Measurements from ENCODE around the gene AMPH. TPM values are rescaled to one million over a fixed set of nuclear protein-coding genes. Genes with fewer than 3 reads are reported as not detected.
A peak's percentile ranks its signal among the peaks of the same experiment; 100 is the strongest.

Gene AMPH
- total RNA-seq, 1 experiment from 2014 or later, result not detected

DNA sequence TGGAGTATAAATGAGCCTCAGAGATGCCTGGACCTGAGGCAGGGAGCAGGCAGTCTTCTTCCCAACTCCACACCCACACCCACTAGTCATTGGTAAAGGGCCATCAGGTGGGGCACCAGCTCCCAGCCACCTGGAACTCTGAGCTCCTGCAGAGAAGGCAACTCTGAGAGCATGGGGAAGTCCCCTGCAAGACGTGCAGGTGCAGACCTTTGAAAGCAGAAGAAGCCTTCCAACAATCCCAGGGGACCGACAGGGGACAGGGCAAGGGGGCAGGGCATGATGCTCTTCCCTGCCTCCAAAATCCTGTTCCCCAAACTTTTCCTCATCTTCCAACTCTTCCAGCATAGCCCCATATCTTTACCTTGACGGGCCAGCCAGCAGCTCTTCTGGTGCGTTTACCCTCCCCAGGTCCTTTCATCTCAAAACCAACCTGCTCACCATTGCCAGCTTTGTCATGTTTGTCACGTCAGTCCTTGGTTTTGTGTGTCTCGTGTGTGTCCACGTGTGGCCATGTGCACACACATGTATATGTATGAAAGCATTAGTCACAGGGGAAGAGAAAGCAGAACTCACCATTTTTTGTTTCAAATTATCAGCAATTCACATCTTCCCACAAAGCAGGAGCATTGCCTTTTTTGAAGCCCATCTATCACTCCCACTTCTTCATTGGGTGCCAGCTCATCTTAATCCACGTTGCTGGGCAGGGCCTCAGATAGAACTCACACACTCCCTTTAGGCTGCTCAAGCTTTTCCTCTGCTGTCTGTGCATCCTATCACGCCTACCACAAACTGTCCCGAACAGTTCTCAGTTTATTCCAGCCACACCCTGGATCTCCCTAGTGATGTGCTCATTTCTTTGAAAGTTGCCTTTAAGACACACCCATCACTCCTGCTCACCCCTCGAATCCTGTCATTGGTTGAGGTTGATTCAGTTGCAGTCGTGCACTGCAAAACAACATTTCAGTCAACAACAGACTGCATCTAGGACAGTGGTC lies 41.0 kb upstream of the AMPH start:
- H3K79me2 ChIP-seq (ENCODE audit: low read length), result no peaks in the 10 kb centered on the region
- no peak overlapping the region for H2AFZ ChIP-seq (ENCODE audit: low read length)
- H3K27me3 ChIP-seq (ENCODE audit: low read length), result no peaks in the 10 kb centered on the region
- DNase-seq, result peak; percentile 47
- no peaks in the 10 kb centered on the region for H3K36me3 ChIP-seq (ENCODE audit: insufficient read depth, low read length)
- no peak overlapping the region for H3K9ac ChIP-seq (ENCODE audit: low read length)
- H3K9me3 ChIP-seq (ENCODE audit: low read length), result no peaks in the 10 kb centered on the region
- no peaks in the 10 kb centered on the region for H3K9me2 ChIP-seq (replicated peaks; ENCODE audit: insufficient read depth, low read length)
- H3K27ac ChIP-seq (ENCODE audit: low read length), result no peak overlapping the region
- peaks cover 10% of the 10 kb centered on the region for H3K4me1 ChIP-seq (ENCODE audit: low read length)
- H3K4me2 ChIP-seq (ENCODE audit: low read depth, low read length, poor library complexity, severe bottlenecking), result no peak overlapping the region
- H4K20me1 ChIP-seq (ENCODE audit: insufficient read depth, low read depth, low read length), result no peaks in the 10 kb centered on the region
- H3K4me3 ChIP-seq (ENCODE audit: low read length), result no peak overlapping the region

DNA sequence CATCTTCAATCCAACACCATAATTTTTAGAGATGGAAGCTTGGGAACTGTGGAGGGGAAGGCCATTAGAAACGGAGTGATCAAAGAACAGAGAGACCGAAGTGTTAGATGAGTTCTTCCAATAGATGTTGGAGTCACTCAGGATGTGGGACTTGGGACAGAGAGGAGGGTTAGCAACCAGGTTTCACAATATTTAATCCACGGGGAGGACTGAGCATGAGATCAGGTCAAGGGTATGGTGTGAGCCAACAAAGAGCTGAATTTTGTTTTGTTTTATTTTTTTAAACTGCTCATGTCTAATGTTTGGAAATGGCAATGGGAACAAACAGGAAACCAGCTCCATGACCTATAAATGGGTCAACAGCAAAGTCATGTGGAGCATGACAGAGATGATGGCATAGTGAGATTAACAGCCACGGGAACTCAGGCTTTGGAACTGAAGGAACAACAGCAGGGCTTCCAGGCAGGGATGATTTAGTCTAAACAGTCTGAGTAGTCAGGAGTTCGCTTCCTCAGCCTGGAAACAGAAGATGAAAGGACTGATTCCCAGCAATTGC lies 38.9 kb upstream of the AMPH start:
- no peaks in the 10 kb centered on the region for H4K20me1 ChIP-seq (ENCODE audit: insufficient read depth, low read depth, low read length)
- no peaks in the 10 kb centered on the region for H3K79me2 ChIP-seq (ENCODE audit: low read length)
- no peak overlapping the region for H3K9ac ChIP-seq (ENCODE audit: low read length)
- no peak for DNase-seq
- H3K4me2 ChIP-seq (ENCODE audit: low read depth, low read length, poor library complexity, severe bottlenecking), result no peak overlapping the region
- H3K4me1 ChIP-seq (ENCODE audit: low read length), result peaks cover 10% of the 10 kb centered on the region
- H3K9me3 ChIP-seq (ENCODE audit: low read length), result no peaks in the 10 kb centered on the region
- no peak overlapping the region for H2AFZ ChIP-seq (ENCODE audit: low read length)
- H3K9me2 ChIP-seq (replicated peaks; ENCODE audit: insufficient read depth, low read length), result no peaks in the 10 kb centered on the region
- no peaks in the 10 kb centered on the region for H3K36me3 ChIP-seq (ENCODE audit: insufficient read depth, low read length)
- H3K27me3 ChIP-seq (ENCODE audit: low read length), result no peaks in the 10 kb centered on the region
- H3K4me3 ChIP-seq (ENCODE audit: low read length), result no peak overlapping the region
- no peak overlapping the region for H3K27ac ChIP-seq (ENCODE audit: low read length)

DNA sequence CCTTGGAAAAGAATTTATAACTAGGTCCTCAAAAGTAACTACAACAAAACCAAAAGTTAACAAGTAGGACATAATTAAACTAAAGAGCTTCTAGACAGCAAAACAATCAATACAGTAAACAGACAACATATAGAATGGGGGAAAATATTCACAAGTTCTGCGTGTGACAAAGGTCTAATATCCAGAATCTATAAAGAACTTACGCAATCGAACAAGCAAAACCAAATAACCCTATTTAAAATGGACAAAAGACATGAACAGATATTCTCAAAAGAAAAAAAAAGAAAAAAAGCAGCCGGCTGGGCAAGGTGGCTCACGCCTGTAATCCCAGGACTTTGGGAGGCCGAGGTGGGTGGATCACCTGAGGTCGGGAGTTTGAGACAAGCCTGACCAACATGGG lies 33.8 kb upstream of the AMPH start:
- Histone ChIP-seq H3K4me3 (ENCODE audit: low read length) (no peak overlapping the region), H3K36me3 (ENCODE audit: insufficient read depth, low read length) (no peaks in the 10 kb centered on the region), H3K27me3 (ENCODE audit: low read length) (no peaks in the 10 kb centered on the region), H3K9me3 (ENCODE audit: low read length) (no peaks in the 10 kb centered on the region), H3K27ac (ENCODE audit: low read length) (no peak overlapping the region), H3K9ac (ENCODE audit: low read length) (no peak overlapping the region), H3K9me2 (replicated peaks; ENCODE audit: insufficient read depth, low read length) (no peaks in the 10 kb centered on the region), H4K20me1 (ENCODE audit: insufficient read depth, low read depth, low read length) (no peaks in the 10 kb centered on the region), H2AFZ (ENCODE audit: low read length) (no peak overlapping the region), H3K79me2 (ENCODE audit: low read length) (no peaks in the 10 kb centered on the region), H3K4me2 (ENCODE audit: low read depth, low read length, poor library complexity, severe bottlenecking) (no peak overlapping the region), H3K4me1 (ENCODE audit: low read length) (no peaks in the 10 kb centered on the region)
- no peak for DNase-seq

DNA sequence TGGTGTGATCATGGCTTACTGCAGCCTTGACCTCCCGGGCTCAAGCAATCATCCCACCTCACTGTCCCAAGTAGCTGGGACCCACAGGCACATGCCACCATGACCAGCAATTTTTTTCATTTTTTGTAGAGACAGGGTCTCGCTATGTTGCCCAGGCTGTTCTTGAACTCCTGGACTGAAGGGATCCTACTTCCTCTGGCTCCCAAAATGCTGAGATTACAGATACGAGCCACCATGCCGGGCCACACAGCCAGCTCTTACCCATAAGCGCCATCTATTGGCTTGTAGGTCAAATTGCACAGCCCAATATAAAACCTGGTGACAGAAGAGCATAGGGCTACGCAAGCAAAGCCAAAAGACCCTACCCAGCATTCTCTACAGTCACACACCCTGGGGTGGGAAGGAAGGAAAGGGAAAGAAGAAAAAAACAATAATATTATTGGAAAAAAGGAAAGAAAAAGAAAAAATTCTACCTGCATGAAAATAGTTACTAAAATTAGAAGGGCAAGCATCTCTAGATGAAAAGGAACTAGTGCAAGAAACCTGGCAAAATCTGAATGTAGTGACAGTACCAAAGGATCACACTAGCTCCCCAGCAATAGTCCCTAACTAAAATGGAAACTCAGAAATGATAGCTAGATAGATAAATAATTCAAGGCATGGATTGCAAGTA lies 29.4 kb upstream of the AMPH start:
- Histone ChIP-seq H2AFZ (ENCODE audit: low read length) (no peak overlapping the region), H3K9me3 (ENCODE audit: low read length) (no peaks in the 10 kb centered on the region), H3K36me3 (ENCODE audit: insufficient read depth, low read length) (no peaks in the 10 kb centered on the region), H3K9ac (ENCODE audit: low read length) (no peak overlapping the region), H3K9me2 (replicated peaks; ENCODE audit: insufficient read depth, low read length) (no peaks in the 10 kb centered on the region), H3K27ac (ENCODE audit: low read length) (no peak overlapping the region), H3K4me3 (ENCODE audit: low read length) (no peak overlapping the region), H4K20me1 (ENCODE audit: insufficient read depth, low read depth, low read length) (no peaks in the 10 kb centered on the region), H3K4me2 (ENCODE audit: low read depth, low read length, poor library complexity, severe bottlenecking) (no peak overlapping the region), H3K27me3 (ENCODE audit: low read length) (no peaks in the 10 kb centered on the region), H3K79me2 (ENCODE audit: low read length) (no peaks in the 10 kb centered on the region), H3K4me1 (ENCODE audit: low read length) (no peaks in the 10 kb centered on the region)
- DNase-seq, result peak; percentile 80

DNA sequence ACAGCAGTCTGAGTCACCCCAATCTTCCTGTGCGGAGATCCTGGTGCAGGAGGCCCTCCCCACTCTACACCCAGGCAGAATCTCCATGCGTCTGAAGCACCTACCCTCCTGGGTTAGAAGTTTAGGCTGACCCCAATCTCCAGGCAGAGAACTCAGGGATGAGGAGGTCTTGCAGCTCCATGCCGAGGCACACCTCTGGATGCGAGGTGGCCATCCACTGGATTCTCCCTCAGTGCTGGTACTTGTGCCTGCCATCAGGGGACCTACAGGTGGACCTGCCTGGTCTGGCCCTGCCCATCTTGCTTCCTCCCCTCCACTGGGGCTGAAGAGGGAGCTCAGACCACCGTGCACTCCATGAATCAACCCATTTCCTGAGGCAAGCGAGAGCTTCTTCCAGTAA lies 28.8 kb upstream of the AMPH start:
- DNase-seq, result no peak
- H4K20me1 ChIP-seq (ENCODE audit: insufficient read depth, low read depth, low read length), result no peaks in the 10 kb centered on the region

DNA sequence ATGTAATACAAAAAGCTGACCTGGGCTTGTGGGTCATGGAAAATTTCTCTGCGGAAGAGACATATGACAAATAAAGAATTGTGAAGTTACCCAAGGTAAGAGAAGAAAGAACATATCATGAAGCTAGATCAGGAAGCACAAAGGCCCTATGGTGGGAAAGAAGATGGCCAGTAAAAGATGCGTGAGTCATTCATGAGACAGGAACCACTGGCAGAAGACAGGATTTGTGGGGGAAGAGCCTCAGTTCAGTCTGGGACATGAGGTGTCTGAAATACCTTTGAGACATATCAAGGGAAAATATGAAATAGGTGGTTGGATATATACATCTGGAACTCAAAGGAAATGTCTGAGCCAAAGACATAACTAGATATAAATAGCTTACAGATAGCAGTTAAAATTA lies 27.7 kb upstream of the AMPH start:
- H3K79me2 ChIP-seq (ENCODE audit: low read length), result no peaks in the 10 kb centered on the region
- no peak for DNase-seq
- no peak overlapping the region for H2AFZ ChIP-seq (ENCODE audit: low read length)

More for the DNA sequence above, 28.8 kb upstream of the AMPH start:
- H3K9me2 ChIP-seq (replicated peaks; ENCODE audit: insufficient read depth, low read length), result no peaks in the 10 kb centered on the region
- no peaks in the 10 kb centered on the region for H3K27me3 ChIP-seq (ENCODE audit: low read length)
- no peaks in the 10 kb centered on the region for H3K79me2 ChIP-seq (ENCODE audit: low read length)
- no peak overlapping the region for H3K4me2 ChIP-seq (ENCODE audit: low read depth, low read length, poor library complexity, severe bottlenecking)
- no peaks in the 10 kb centered on the region for H3K4me1 ChIP-seq (ENCODE audit: low read length)
- no peak overlapping the region for H2AFZ ChIP-seq (ENCODE audit: low read length)
- H3K9ac ChIP-seq (ENCODE audit: low read length), result no peak overlapping the region
- H3K4me3 ChIP-seq (ENCODE audit: low read length), result no peak overlapping the region
- H3K36me3 ChIP-seq (ENCODE audit: insufficient read depth, low read length), result no peaks in the 10 kb centered on the region
- no peaks in the 10 kb centered on the region for H3K9me3 ChIP-seq (ENCODE audit: low read length)
- H3K27ac ChIP-seq (ENCODE audit: low read length), result no peak overlapping the region

DNA sequence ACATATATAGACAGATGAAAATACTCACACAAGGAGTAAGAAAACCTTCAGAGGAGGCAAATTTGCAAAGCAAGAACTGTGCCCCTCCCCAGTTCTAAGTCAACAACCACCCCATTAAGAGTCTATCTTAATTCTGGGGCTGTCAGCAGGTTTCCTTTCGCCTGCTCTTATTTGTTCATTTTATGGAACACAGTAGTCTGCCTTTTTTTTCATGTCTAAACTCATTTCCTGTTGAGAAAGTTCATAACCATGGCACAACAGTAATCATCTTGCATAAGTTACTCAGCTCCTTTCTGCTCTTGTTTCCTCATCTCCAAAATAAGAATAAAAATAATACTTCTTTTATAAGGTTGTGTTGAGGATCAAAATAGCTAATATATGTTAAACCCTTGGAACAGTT lies 25.8 kb upstream of the AMPH start:
- DNase-seq, result no peak
- Histone ChIP-seq H3K9me2 (replicated peaks; ENCODE audit: insufficient read depth, low read length) (no peaks in the 10 kb centered on the region), H3K9me3 (ENCODE audit: low read length) (no peaks in the 10 kb centered on the region), H3K36me3 (ENCODE audit: insufficient read depth, low read length) (no peaks in the 10 kb centered on the region), H3K4me1 (ENCODE audit: low read length) (no peaks in the 10 kb centered on the region), H3K27me3 (ENCODE audit: low read length) (no peaks in the 10 kb centered on the region), H3K4me3 (ENCODE audit: low read length) (no peak overlapping the region), H3K79me2 (ENCODE audit: low read length) (no peaks in the 10 kb centered on the region), H3K9ac (ENCODE audit: low read length) (no peak overlapping the region), H4K20me1 (ENCODE audit: insufficient read depth, low read depth, low read length) (no peaks in the 10 kb centered on the region), H2AFZ (ENCODE audit: low read length) (no peak overlapping the region), H3K4me2 (ENCODE audit: low read depth, low read length, poor library complexity, severe bottlenecking) (no peak overlapping the region), H3K27ac (ENCODE audit: low read length) (no peak overlapping the region)

More for the DNA sequence above, 27.7 kb upstream of the AMPH start:
- Histone ChIP-seq H4K20me1 (ENCODE audit: insufficient read depth, low read depth, low read length) (no peaks in the 10 kb centered on the region), H3K27me3 (ENCODE audit: low read length) (no peaks in the 10 kb centered on the region), H3K9me3 (ENCODE audit: low read length) (no peaks in the 10 kb centered on the region), H3K4me2 (ENCODE audit: low read depth, low read length, poor library complexity, severe bottlenecking) (no peak overlapping the region), H3K36me3 (ENCODE audit: insufficient read depth, low read length) (no peaks in the 10 kb centered on the region), H3K4me3 (ENCODE audit: low read length) (no peak overlapping the region), H3K9me2 (replicated peaks; ENCODE audit: insufficient read depth, low read length) (no peaks in the 10 kb centered on the region), H3K4me1 (ENCODE audit: low read length) (no peaks in the 10 kb centered on the region), H3K27ac (ENCODE audit: low read length) (no peak overlapping the region), H3K9ac (ENCODE audit: low read length) (no peak overlapping the region)

All from Karpas-422 (cell line).